Right atrium auricular region (tissue), 2 donors: ENCODE data around the gene KCTD3. TPM values are rescaled to one million over a fixed set of nuclear protein-coding genes. Genes with fewer than 3 reads are reported as not detected.

Experiments used
- DNase-seq: peaks from one replicate; pipeline ENCODE4 v3.0.0-alpha.2; 2019; ENCODE audit warnings: low spot score
- H3K27ac ChIP-seq, 2 donors: fragments of 200-600 bp; sonication (generic); 1 replicate in 1 of 2; 2 replicates in 1 of 2; pipeline ENCODE4 v1.5.1; 2016 to 2019
- H3K27me3 ChIP-seq, 2 donors: fragments of 200-600 bp; sonication (generic); one replicate each; pipeline versions ENCODE4 v1.5.1 to v1.6.0; 2017 to 2019
- H3K36me3 ChIP-seq: fragments of 200-600 bp; sonication (generic); one replicate; pipeline ENCODE4 v1.5.1; 2016
- H3K4me1 ChIP-seq, 2 donors: fragments of 200-600 bp; sonication (generic); one replicate each; pipeline versions ENCODE4 v1.5.1 to v1.6.0; 2017 to 2019
- H3K4me3 ChIP-seq, 2 donors: fragments of 200-600 bp; sonication (generic); 1 replicate in 1 of 2; 2 replicates in 1 of 2; pipeline ENCODE4 v1.5.1; 2017 to 2019; ENCODE audit warnings: mild to moderate bottlenecking in 1 of 2, moderate library complexity in 1 of 2
- H3K9me3 ChIP-seq, 2 donors: fragments of 200-600 bp; sonication (generic); one replicate each; pipeline ENCODE4 v1.5.1; 2019
- CTCF ChIP-seq, 2 donors: fragments of 200-600 bp; sonication (generic); IDR thresholded peaks; one replicate each; pipeline ENCODE4 v1.5.1; 2019; ENCODE audit warnings: antibody characterized with exemption in 2 of 2
- total RNA-seq, 2 donors: library from RNA; depleted of rRNA; stranded (reverse); fragments of >200 nt; gene quantifications; one replicate each; pipeline ENCODE4 v1.1.0, GENCODE V29; 2016

The KCTD3 gene
- total RNA-seq, 2 donors from 2014 or later = 12.5 to 14.3 TPM

- no peak for DNase-seq
- H3K9me3 ChIP-seq = no peaks in the 10 kb centered on the region
- no peaks in the 10 kb centered on the region for H3K36me3 ChIP-seq
- no peak overlapping the region for H3K4me3 ChIP-seq
- H3K27me3 ChIP-seq = no peaks in the 10 kb centered on the region
- peaks cover 0 to 9% of the 10 kb centered on the region in 2 donors for H3K4me1 ChIP-seq
- no peak overlapping the region for H3K27ac ChIP-seq
- TF ChIP-seq CTCF (IDR thresholded peaks at IDR 0.05) = no peak
These were observed 73.5 kb downstream of the KCTD3 start for GRCh38 chr1:215640429-215641148.

GRCh38 chr1:215643592-215644321 is 76.7 kb downstream of the KCTD3 start:
- no peak for DNase-seq
- no peak for TF ChIP-seq CTCF (IDR thresholded peaks at IDR 0.05)
- no peaks in the 10 kb centered on the region for H3K36me3 ChIP-seq
- H3K9me3 ChIP-seq = no peaks in the 10 kb centered on the region
- H3K27me3 ChIP-seq = no peaks in the 10 kb centered on the region
- no peak overlapping the region for H3K27ac ChIP-seq
- H3K4me3 ChIP-seq = no peak overlapping the region
- H3K4me1 ChIP-seq = no peaks in the 10 kb centered on the region

- H3K9me3 ChIP-seq = no peaks in the 10 kb centered on the region
- no peak overlapping the region for H3K4me3 ChIP-seq
- no peaks in the 10 kb centered on the region for H3K36me3 ChIP-seq
- H3K27me3 ChIP-seq = no peaks in the 10 kb centered on the region
- no peak overlapping the region for H3K27ac ChIP-seq
- TF ChIP-seq CTCF (IDR thresholded peaks at IDR 0.05) = no peak
- no peak for DNase-seq
- H3K4me1 ChIP-seq = no peaks in the 10 kb centered on the region
These were observed 78.1 kb downstream of the KCTD3 start for GRCh38 chr1:215645182-215645581.

- Histone ChIP-seq H3K4me3 (no peak overlapping the region), H3K4me1 (no peaks in the 10 kb centered on the region)
- TF ChIP-seq CTCF (IDR thresholded peaks at IDR 0.05) = no peak
These were observed 78.8 kb downstream of the KCTD3 start for GRCh38 chr1:215645861-215646260.

GRCh38 chr1:215647738-215648137 is 80.6 kb downstream of the KCTD3 start:
- Histone ChIP-seq H3K27ac (no peak overlapping the region), H3K27me3 (no peaks in the 10 kb centered on the region), H3K36me3 (no peaks in the 10 kb centered on the region), H3K4me3 (no peak overlapping the region), H3K9me3 (no peaks in the 10 kb centered on the region), H3K4me1 (no peaks in the 10 kb centered on the region)
- no peak for TF ChIP-seq CTCF (IDR thresholded peaks at IDR 0.05)
- DNase-seq = no peak

More at GRCh38 chr1:215645861-215646260, 78.8 kb downstream of the KCTD3 start:
- DNase-seq = no peak
- H3K9me3 ChIP-seq = no peaks in the 10 kb centered on the region
- no peak overlapping the region for H3K27ac ChIP-seq
- H3K36me3 ChIP-seq = no peaks in the 10 kb centered on the region
- H3K27me3 ChIP-seq = no peaks in the 10 kb centered on the region
